Liver (tissue), 9 donors: ENCODE measurements around the gene ATP1B1. TPM values are rescaled to one million over a fixed set of nuclear protein-coding genes. Genes with fewer than 3 reads are reported as not detected.

ENCODE experiments used
- DNase-seq: peaks from one replicate; pipeline ENCODE4 v3.0.0-alpha.2; 2017; ENCODE audit warnings: low spot score
- H3K27ac ChIP-seq, 2 donors: one replicate each; pipeline ENCODE4 v1.7.0; 2013; ENCODE audit warnings: inconsistent platforms in 2 of 2, low read length in 2 of 2, control low read depth in 1 of 2, low read depth in 1 of 2, mild to moderate bottlenecking in 1 of 2
- H3K27me3 ChIP-seq, 4 donors: one replicate each; pipeline versions ENCODE4 v1.6.1 to v1.7.0; 2013; ENCODE audit warnings: low read length in 3 of 4, inconsistent platforms in 1 of 4, mild to moderate bottlenecking in 1 of 4, moderate library complexity in 1 of 4; ENCODE audit not compliant: control insufficient read depth in 4 of 4, insufficient read depth in 4 of 4
- H3K36me3 ChIP-seq, 4 donors: one replicate each; pipeline versions ENCODE4 v1.6.1 to v1.7.0; 2013; ENCODE audit warnings: low read length in 3 of 4, mild to moderate bottlenecking in 3 of 4, low read depth in 1 of 4, moderate library complexity in 1 of 4; ENCODE audit not compliant: control insufficient read depth in 4 of 4, insufficient read depth in 3 of 4
- H3K4me1 ChIP-seq, 4 donors: one replicate each; pipeline versions ENCODE4 v1.6.1 to v1.7.0; 2013; ENCODE audit warnings: low read length in 3 of 4, mild to moderate bottlenecking in 3 of 4, moderate library complexity in 1 of 4; ENCODE audit not compliant: control insufficient read depth in 4 of 4, insufficient read depth in 4 of 4
- H3K4me3 ChIP-seq, 3 donors: one replicate each; pipeline versions ENCODE4 v1.6.1 to v1.7.0; 2013; ENCODE audit warnings: low read length in 3 of 3, control low read depth in 1 of 3, low read depth in 1 of 3, mild to moderate bottlenecking in 1 of 3
- H3K9ac ChIP-seq, 2 donors: one replicate each; pipeline ENCODE4 v1.7.0; 2013; ENCODE audit warnings: low read length in 2 of 2, mild to moderate bottlenecking in 2 of 2, moderate library complexity in 2 of 2, control low read depth in 1 of 2, low read depth in 1 of 2
- H3K9me3 ChIP-seq, 4 donors: one replicate each; pipeline versions ENCODE4 v1.6.1 to v1.7.0; 2013; ENCODE audit warnings: low read length in 3 of 4; ENCODE audit not compliant: control insufficient read depth in 4 of 4
- EGR1 ChIP-seq, 2 donors: IDR thresholded peaks; 2 replicates each; pipeline ENCODE4 v1.6.1; 2016 to 2018; ENCODE audit warnings: antibody characterized with exemption in 2 of 2, low read depth in 2 of 2
- FOXA1 ChIP-seq: IDR thresholded peaks from 2 replicates; pipeline ENCODE4 v1.6.1; 2016; ENCODE audit warnings: antibody characterized with exemption
- FOXA2 ChIP-seq: IDR thresholded peaks from 2 replicates; pipeline ENCODE4 v1.6.1; 2016; ENCODE audit warnings: antibody characterized with exemption
- GABPA ChIP-seq, 2 donors: IDR thresholded peaks in 1 of 2; conservative IDR thresholded peaks in 1 of 2; 2 replicates each; pipeline ENCODE4 v1.6.1; 2016; ENCODE audit warnings: antibody characterized with exemption in 2 of 2, mild to moderate bottlenecking in 1 of 2, moderate library complexity in 1 of 2
- HNF4A ChIP-seq, 2 donors: conservative IDR thresholded peaks; 2 replicates each; pipeline ENCODE4 v1.6.1; 2016; ENCODE audit warnings: antibody characterized with exemption in 2 of 2, mild to moderate bottlenecking in 2 of 2
- HNF4G ChIP-seq: IDR thresholded peaks from 2 replicates; pipeline ENCODE4 v1.6.1; 2016; ENCODE audit warnings: antibody characterized with exemption
- JUND ChIP-seq, 2 donors: IDR thresholded peaks; 2 replicates each; pipeline ENCODE4 v1.6.1; 2016; ENCODE audit warnings: antibody characterized with exemption in 2 of 2
- NR2F2 ChIP-seq: IDR thresholded peaks from 2 replicates; pipeline ENCODE4 v1.6.1; 2016; ENCODE audit warnings: antibody characterized with exemption
- RAD21 ChIP-seq, 2 donors: IDR thresholded peaks; 2 replicates each; pipeline ENCODE4 v1.6.1; 2016; ENCODE audit warnings: antibody characterized with exemption in 2 of 2, mild to moderate bottlenecking in 2 of 2
- RXRA ChIP-seq, 2 donors: IDR thresholded peaks; 2 replicates each; pipeline ENCODE4 v1.6.1; 2017 to 2018; ENCODE audit warnings: antibody characterized with exemption in 2 of 2, mild to moderate bottlenecking in 1 of 2
- SP1 ChIP-seq: IDR thresholded peaks from 2 replicates; pipeline ENCODE4 v1.6.1; 2018; ENCODE audit warnings: antibody characterized with exemption, mild to moderate bottlenecking
- TAF1 ChIP-seq: conservative IDR thresholded peaks from 2 replicates; pipeline ENCODE4 v1.6.1; 2016; ENCODE audit warnings: antibody characterized with exemption, mild to moderate bottlenecking
- YY1 ChIP-seq: IDR thresholded peaks from 2 replicates; pipeline ENCODE4 v1.6.1; 2016; ENCODE audit warnings: antibody characterized with exemption, mild to moderate bottlenecking
- WGBS: extraction: QIAGEN DNeasy Blood & Tissue Kit; methylation state at CpG from one replicate; pipeline ENCODE4 v1.1.7; 2013; 5-methylcytosine and 5-hydroxymethylcytosine counted together
- polyA plus RNA-seq, 2 donors: library from polyadenylated mRNA; stranded (reverse) in 1 of 2; unstranded in 1 of 2; fragments of 200-250 nt in 1 of 2; fragments of >200 nt in 1 of 2; fragmentation: Nextera tagmentation in 1 of 2; extraction: Ambion mirVana in 1 of 2; gene quantifications; one replicate each; pipeline versions ENCODE4 v1.2.1 to v1.2.3, GENCODE V29; 2013 to 2015
- total RNA-seq, 2 donors: library from RNA; depleted of rRNA; stranded (reverse); fragments of >200 nt; gene quantifications; one replicate each; pipeline ENCODE4 v1.2.3, GENCODE V29; 2014
- TF ChIP-seq, protein P1 (sequence below): IDR thresholded peaks from 2 replicates; pipeline ENCODE4 v1.6.1; 2016; ENCODE audit warnings: antibody characterized with exemption, mild to moderate bottlenecking
- TF ChIP-seq, protein P2 (sequence below): fragments of 150-350 bp; IDR thresholded peaks from 2 replicates; pipeline ENCODE4 v1.5.1; 2017; ENCODE audit warnings: improper control_type of control experiment, low read depth, low read length; ENCODE audit not compliant: missing input control
- TF ChIP-seq, protein P3 (sequence below): IDR thresholded peaks from 2 replicates; pipeline ENCODE4 v1.6.1; 2016; ENCODE audit warnings: antibody characterized with exemption
- TF ChIP-seq, protein P4 (sequence below): IDR thresholded peaks from 2 replicates; pipeline ENCODE4 v1.6.1; 2016; ENCODE audit warnings: antibody characterized with exemption
- TF ChIP-seq, protein P5 (sequence below): IDR thresholded peaks from 2 replicates; pipeline ENCODE4 v1.6.1; 2016; ENCODE audit warnings: antibody characterized with exemption
- donor health status: healthy.
- donor health status: healthy.
- donor health status: healthy.
- donor health status: healthy.
- donor health status: healthy.

The ATP1B1 gene
- total and polyA plus RNA-seq, 4 donors, result 36.1 to 57.0 (median 46.5) TPM

DNA sequence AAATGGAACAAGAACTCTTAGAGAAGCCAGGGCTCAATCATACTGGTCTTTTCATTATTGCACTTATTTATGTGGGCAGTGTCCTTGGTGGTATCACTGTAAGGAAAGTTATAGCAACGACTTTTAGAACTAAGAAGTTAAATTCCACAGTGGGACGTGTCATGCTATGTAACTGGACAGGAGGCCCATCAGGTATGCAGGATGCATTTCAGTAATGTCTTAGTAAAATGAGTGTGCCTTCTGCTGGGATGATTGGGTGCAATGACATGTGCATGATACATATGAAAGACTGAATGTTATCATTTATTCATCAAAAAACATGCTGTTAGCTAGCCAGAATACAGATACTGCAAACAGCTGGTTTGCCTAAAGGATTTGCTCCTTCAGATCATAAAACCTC lies 6.9 kb upstream of the ATP1B1 start:
- H3K36me3 ChIP-seq, result no peaks in the 10 kb centered on the region
- H3K9me3 ChIP-seq, result no peaks in the 10 kb centered on the region
- no peak overlapping the region for H3K4me3 ChIP-seq
- no peak overlapping the region for H3K27ac ChIP-seq
- H3K9ac ChIP-seq, result no peak overlapping the region
- no peak for DNase-seq
- WGBS, result 83% methylated on average over 2 of the region's 2 CpGs
- TF ChIP-seq FOXA1, result no peak
- TF ChIP-seq EGR1 (IDR thresholded peaks at IDR 0.05; ENCODE audit: low read depth in 2 of 2), result no peak
- no peak for TF ChIP-seq FOXA2
- TF ChIP-seq, protein P1, sequence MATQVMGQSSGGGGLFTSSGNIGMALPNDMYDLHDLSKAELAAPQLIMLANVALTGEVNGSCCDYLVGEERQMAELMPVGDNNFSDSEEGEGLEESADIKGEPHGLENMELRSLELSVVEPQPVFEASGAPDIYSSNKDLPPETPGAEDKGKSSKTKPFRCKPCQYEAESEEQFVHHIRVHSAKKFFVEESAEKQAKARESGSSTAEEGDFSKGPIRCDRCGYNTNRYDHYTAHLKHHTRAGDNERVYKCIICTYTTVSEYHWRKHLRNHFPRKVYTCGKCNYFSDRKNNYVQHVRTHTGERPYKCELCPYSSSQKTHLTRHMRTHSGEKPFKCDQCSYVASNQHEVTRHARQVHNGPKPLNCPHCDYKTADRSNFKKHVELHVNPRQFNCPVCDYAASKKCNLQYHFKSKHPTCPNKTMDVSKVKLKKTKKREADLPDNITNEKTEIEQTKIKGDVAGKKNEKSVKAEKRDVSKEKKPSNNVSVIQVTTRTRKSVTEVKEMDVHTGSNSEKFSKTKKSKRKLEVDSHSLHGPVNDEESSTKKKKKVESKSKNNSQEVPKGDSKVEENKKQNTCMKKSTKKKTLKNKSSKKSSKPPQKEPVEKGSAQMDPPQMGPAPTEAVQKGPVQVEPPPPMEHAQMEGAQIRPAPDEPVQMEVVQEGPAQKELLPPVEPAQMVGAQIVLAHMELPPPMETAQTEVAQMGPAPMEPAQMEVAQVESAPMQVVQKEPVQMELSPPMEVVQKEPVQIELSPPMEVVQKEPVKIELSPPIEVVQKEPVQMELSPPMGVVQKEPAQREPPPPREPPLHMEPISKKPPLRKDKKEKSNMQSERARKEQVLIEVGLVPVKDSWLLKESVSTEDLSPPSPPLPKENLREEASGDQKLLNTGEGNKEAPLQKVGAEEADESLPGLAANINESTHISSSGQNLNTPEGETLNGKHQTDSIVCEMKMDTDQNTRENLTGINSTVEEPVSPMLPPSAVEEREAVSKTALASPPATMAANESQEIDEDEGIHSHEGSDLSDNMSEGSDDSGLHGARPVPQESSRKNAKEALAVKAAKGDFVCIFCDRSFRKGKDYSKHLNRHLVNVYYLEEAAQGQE, result no peak
- TF ChIP-seq, protein P2, sequence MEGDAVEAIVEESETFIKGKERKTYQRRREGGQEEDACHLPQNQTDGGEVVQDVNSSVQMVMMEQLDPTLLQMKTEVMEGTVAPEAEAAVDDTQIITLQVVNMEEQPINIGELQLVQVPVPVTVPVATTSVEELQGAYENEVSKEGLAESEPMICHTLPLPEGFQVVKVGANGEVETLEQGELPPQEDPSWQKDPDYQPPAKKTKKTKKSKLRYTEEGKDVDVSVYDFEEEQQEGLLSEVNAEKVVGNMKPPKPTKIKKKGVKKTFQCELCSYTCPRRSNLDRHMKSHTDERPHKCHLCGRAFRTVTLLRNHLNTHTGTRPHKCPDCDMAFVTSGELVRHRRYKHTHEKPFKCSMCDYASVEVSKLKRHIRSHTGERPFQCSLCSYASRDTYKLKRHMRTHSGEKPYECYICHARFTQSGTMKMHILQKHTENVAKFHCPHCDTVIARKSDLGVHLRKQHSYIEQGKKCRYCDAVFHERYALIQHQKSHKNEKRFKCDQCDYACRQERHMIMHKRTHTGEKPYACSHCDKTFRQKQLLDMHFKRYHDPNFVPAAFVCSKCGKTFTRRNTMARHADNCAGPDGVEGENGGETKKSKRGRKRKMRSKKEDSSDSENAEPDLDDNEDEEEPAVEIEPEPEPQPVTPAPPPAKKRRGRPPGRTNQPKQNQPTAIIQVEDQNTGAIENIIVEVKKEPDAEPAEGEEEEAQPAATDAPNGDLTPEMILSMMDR, result no peak
- no peak for TF ChIP-seq RAD21 (IDR thresholded peaks at IDR 0.05)
- TF ChIP-seq GABPA (IDR thresholded peaks at IDR 0.05 in 1 of 2, conservative IDR thresholded peaks at IDR 0.05 in 1 of 2), result no peak
- TF ChIP-seq SP1, result no peak
- no peak for TF ChIP-seq JUND (IDR thresholded peaks at IDR 0.05)
- TF ChIP-seq YY1, result no peak
- TF ChIP-seq, protein P3, sequence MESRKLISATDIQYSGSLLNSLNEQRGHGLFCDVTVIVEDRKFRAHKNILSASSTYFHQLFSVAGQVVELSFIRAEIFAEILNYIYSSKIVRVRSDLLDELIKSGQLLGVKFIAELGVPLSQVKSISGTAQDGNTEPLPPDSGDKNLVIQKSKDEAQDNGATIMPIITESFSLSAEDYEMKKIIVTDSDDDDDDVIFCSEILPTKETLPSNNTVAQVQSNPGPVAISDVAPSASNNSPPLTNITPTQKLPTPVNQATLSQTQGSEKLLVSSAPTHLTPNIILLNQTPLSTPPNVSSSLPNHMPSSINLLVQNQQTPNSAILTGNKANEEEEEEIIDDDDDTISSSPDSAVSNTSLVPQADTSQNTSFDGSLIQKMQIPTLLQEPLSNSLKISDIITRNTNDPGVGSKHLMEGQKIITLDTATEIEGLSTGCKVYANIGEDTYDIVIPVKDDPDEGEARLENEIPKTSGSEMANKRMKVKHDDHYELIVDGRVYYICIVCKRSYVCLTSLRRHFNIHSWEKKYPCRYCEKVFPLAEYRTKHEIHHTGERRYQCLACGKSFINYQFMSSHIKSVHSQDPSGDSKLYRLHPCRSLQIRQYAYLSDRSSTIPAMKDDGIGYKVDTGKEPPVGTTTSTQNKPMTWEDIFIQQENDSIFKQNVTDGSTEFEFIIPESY, result no peak
- no peaks in the 10 kb centered on the region for H3K27me3 ChIP-seq
- peaks cover 0 to 19% (median 11%) of the 10 kb centered on the region in 4 donors for H3K4me1 ChIP-seq

DNA sequence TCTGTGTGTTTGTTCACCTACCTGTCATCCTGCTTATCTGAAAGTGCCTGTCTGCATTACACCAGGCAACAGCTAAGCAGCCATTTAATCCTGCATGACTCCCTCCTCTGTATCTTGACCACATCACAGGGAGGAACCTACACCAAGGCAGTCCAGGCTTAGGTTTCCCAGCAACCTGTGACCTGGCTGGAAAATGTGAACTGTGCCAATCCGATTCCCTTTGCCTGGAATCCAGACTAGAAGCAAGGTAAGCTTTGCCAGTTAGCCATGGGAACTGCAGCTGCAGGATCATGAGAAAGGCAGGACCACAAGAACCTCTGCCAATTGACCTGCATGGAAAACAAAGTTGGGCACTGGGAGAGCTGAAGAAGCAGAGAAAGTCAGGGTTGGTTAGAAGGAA lies 6.3 kb upstream of the ATP1B1 start:
- H3K4me3 ChIP-seq, result no peak overlapping the region
- H3K27ac ChIP-seq, result peak overlapping the region in 1 of 2 donors; percentile 22
- DNase-seq, result no peak
- H3K27me3 ChIP-seq, result no peaks in the 10 kb centered on the region
- H3K4me1 ChIP-seq, result peaks cover 4 to 24% (median 15%) of the 10 kb centered on the region in 4 donors
- no peaks in the 10 kb centered on the region for H3K36me3 ChIP-seq
- H3K9me3 ChIP-seq, result no peaks in the 10 kb centered on the region
- no peak overlapping the region for H3K9ac ChIP-seq
- TF ChIP-seq HNF4A (conservative IDR thresholded peaks at IDR 0.05), result no peak
- no peak for TF ChIP-seq TAF1
- peak; percentile 22 to 46 for TF ChIP-seq RAD21 (IDR thresholded peaks at IDR 0.05)
- no peak for TF ChIP-seq EGR1 (IDR thresholded peaks at IDR 0.05; ENCODE audit: low read depth in 2 of 2)
- TF ChIP-seq, protein P3, result no peak
- no peak for TF ChIP-seq HNF4G
- no peak for TF ChIP-seq FOXA1
- no peak for TF ChIP-seq FOXA2
- no peak for TF ChIP-seq NR2F2
- TF ChIP-seq JUND (IDR thresholded peaks at IDR 0.05), result peak in 1 of 2 donors; percentile 7
- TF ChIP-seq, protein P4, sequence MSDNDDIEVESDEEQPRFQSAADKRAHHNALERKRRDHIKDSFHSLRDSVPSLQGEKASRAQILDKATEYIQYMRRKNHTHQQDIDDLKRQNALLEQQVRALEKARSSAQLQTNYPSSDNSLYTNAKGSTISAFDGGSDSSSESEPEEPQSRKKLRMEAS, result peak; percentile 28
- TF ChIP-seq, protein P5, sequence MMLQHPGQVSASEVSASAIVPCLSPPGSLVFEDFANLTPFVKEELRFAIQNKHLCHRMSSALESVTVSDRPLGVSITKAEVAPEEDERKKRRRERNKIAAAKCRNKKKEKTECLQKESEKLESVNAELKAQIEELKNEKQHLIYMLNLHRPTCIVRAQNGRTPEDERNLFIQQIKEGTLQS, result no peak
- no peak for TF ChIP-seq SP1
- peak in 1 of 2 donors; percentile 47 for TF ChIP-seq RXRA (IDR thresholded peaks at IDR 0.05)
- peak; percentile 26 for TF ChIP-seq YY1
- WGBS, result 28% methylated on average over 1 of the region's 1 CpG
